NOMO-1 (cell line): Measurements from ENCODE around the gene RIN3.
A peak's percentile ranks its signal among the peaks of the same experiment; 100 is the strongest.

Experiments used
- DNase-seq, 2 experiments: peaks; one replicate each; lab custom pipeline; 2025; ENCODE audit not compliant: unreplicated experiment in 2 of 2; lab: John Stamatoyannopoulos, UW

The RIN3 gene

GRCh38 chr14:92703516-92703915 is 189.9 kb downstream of the RIN3 start:
- no peak for DNase-seq

- peak; percentile 93 to 99 for DNase-seq
Measured at GRCh38 chr14:92704036-92704804, 190.6 kb downstream of the RIN3 start.

GRCh38 chr14:92704821-92705220 is 191.2 kb downstream of the RIN3 start:
- no peak for DNase-seq

GRCh38 chr14:92706386-92706785 is 192.8 kb downstream of the RIN3 start:
- no peak for DNase-seq

- DNase-seq, result no peak
Measured at GRCh38 chr14:92709340-92710000, 195.9 kb downstream of the RIN3 start.

DNA sequence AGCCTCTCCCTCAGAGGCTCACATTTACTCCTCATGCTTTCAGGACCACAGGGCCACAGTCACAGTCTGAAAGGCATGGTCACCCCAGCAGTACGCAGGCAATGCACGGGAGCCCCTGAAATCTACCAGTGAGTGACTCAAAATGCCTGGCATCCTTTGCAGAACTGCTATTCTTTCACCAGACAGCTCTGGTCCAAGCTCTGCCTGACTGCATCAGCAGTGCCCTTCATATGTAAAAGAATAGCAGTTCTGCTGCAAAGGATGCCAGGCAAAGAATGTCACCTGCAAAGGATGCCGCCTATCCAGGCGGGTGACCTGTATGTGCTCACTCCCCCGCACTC is 196.4 kb downstream of the RIN3 start:
- no peak for DNase-seq

DNA sequence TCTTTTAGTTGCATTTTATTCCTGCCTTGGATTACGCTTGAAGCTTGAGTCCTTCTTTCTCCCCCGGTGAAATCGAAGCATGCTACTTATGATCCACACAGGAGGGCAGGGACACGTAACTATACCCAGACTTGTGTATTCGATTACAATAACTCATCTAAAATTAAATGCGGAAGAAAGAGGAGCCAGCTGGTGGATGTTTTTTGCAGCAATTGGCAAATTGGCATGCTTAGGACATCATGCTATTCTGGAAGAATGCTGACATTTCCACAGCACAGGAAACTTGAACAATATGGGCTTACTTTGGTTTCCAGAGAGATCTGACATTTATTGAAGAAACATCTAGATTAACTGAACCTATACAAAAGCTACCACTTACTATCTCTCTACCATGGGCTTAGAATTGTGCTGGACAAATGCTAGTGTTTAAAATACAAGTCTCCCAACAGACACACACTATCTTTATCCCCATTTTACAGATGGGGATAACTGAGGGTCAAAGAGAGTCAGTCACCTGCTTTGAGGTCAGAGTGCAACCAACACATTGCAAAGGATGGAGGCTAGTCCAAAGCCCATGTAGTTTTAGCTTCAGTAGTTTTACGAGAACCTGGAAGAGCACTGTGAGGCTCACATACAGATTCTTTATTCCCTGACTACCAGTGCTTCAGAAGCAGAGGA is 198.5 kb downstream of the RIN3 start:
- no peak for DNase-seq

GRCh38 chr14:92712654-92713051 is 199.1 kb downstream of the RIN3 start:
- DNase-seq, result no peak

- peak; percentile 44 to 45 for DNase-seq
Measured at GRCh38 chr14:92714739-92715307, 201.2 kb downstream of the RIN3 start.

GRCh38 chr14:92716131-92716530 is 202.6 kb downstream of the RIN3 start:
- DNase-seq, result no peak

DNA sequence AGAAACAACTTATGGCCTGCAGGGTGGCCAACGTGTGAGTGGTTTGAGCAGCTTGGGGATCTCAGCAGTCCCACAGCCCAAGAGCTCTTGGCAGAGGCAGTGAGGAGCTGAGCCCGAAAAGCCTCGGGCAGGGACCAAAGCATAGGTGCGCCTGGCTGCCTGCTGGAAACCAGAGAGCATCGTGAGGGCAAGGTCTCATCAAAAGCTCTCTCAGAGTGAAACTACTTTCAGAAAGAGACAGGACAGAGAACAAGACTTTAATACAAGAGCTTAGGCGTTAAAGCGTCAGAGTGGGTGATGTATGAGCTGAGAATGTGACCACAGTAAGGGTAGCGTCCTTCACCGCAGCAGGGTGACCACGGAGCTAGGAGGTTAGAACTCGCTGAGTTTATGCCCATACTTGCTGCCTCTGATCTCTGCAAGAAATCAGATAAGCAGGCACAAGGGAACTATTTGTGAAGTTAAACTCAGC is 204.0 kb downstream of the RIN3 start:
- no peak for DNase-seq

GRCh38 chr14:92718664-92719063 is 205.1 kb downstream of the RIN3 start:
- no peak for DNase-seq

GRCh38 chr14:92719421-92719820 is 205.8 kb downstream of the RIN3 start:
- DNase-seq, result no peak

DNA sequence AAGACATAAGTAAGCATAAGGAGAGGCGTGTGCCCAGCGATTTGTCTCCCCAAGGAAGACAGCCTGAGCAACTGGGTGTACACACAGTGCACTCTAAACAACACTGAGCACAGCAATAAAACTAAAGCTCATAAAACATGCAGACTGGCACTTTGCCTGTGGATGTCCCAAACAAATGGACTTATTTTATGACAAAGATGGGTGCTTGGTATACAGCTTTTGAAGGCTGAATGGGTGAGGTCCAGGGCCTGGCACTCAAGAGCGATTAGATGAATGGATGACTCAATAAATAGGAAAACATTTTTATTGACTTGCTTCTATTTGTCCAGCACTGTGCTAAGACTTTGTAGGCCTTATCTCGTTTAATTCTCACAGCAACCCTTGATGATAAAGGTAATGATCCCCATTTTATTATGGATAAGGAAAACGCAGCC is 206.3 kb downstream of the RIN3 start:
- DNase-seq, result no peak

- DNase-seq, result peak; percentile 68 to 91
Measured at GRCh38 chr14:92724516-92725340, 211.1 kb downstream of the RIN3 start.

GRCh38 chr14:92726135-92726932 is 212.8 kb downstream of the RIN3 start:
- peak in 1 of 2 experiments; percentile 20 for DNase-seq

GRCh38 chr14:92726933-92727262 is 213.3 kb downstream of the RIN3 start:
- no peak for DNase-seq

DNA sequence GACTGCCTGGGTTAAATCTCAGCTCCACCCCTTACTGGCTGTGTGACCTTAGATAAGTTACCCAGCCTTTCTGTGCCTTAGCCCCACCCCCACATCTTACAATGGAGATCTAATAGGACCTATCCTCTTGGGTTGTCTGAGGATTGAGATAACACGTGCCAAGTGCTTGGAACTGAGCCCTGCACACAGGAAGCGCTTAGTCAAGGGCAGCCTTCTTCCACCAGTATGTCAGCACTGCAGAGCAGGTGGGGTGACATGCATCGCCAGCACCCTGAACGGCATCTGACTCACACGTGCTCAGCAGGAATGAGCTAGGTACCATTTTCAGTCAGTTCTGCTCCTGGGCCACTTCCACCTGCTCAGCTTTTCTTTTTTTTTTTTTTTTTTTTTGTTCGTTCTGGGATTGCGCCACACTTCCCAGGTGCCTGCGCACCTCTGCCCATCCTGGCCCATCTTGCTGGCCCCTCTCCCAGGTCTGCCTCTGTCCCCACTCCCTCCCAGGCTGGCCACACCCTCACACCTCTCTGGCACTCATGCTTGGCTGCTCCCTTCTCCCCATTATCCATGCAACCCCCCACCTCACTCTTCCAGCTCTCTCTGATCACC is 215.3 kb downstream of the RIN3 start:
- DNase-seq, result no peak

- peak; percentile 76 to 90 for DNase-seq
Measured at GRCh38 chr14:92729634-92730358, 216.2 kb downstream of the RIN3 start.
